PC-9 (cell line): ENCODE measurements around the gene ABCF3. TPM values are rescaled to one million over a fixed set of nuclear protein-coding genes. Genes with fewer than 3 reads are reported as not detected.

Experiments
- BruUV-seq: library from RNA; stranded (reverse); fragments of 400-500 nt; replicated peaks from 2 replicates; lab custom pipeline; 2021; lab: Mats Ljungman, UMichigan
- CTCF ChIA-PET: fragments of 300-600 bp; sonication (Branson Sonifier 250); formaldehyde crosslinking; loops from one replicate; lab custom pipeline; 2022; ENCODE audit warnings: antibody characterized with exemption; lab: Charles Lee
- POLR2A ChIA-PET: fragments of 300-600 bp; sonication (Branson Sonifier 250); formaldehyde crosslinking; loops from one replicate; lab custom pipeline; 2022; ENCODE audit warnings: antibody characterized with exemption; ENCODE audit not compliant: unreplicated experiment; lab: Charles Lee
- DNase-seq, 2 experiments: peaks; one replicate each; pipeline versions ENCODE4 v3.0.0 to v3.0.0-alpha.2; 2015 to 2022; ENCODE audit warnings: mixed read lengths in 1 of 2
- H2AFZ ChIP-seq: fragments of 200-600 bp; sonication (generic); 2 replicates; pipeline ENCODE4 v1.8.1; 2017; ENCODE audit warnings: antibody characterized with exemption
- H3F3A ChIP-seq: fragments of 200-600 bp; sonication (generic); 2 replicates; pipeline ENCODE4 v1.8.1; 2017; ENCODE audit warnings: antibody characterized with exemption, mild to moderate bottlenecking, low read depth; ENCODE audit not compliant: insufficient read depth
- H3K27ac ChIP-seq: fragments of 200-600 bp; sonication (generic); 2 replicates; pipeline ENCODE4 v1.6.1; 2016; ENCODE audit warnings: mixed run types
- H3K27me3 ChIP-seq: fragments of 200-600 bp; sonication (generic); 2 replicates; pipeline ENCODE4 v1.6.1; 2016; ENCODE audit warnings: low read depth, mixed run types; ENCODE audit not compliant: insufficient read depth
- H3K36me3 ChIP-seq: fragments of 200-600 bp; sonication (generic); 2 replicates; pipeline ENCODE4 v1.6.1; 2016; ENCODE audit warnings: low read depth, mixed run types
- H3K4me1 ChIP-seq: fragments of 200-600 bp; sonication (generic); replicated peaks from 2 replicates; pipeline ENCODE4 v1.6.1; 2016; ENCODE audit warnings: mixed run types; ENCODE audit not compliant: insufficient read depth
- H3K4me2 ChIP-seq: fragments of 200-600 bp; sonication (generic); 2 replicates; pipeline ENCODE4 v1.6.1; 2017; ENCODE audit warnings: mixed run types
- H3K4me3 ChIP-seq: fragments of 200-600 bp; sonication (generic); 2 replicates; pipeline ENCODE4 v1.6.1; 2016; ENCODE audit warnings: mixed run types
- H3K79me2 ChIP-seq: fragments of 200-600 bp; sonication (generic); 2 replicates; pipeline ENCODE4 v1.6.1; 2017; ENCODE audit warnings: low read depth, mixed run types
- H3K9me2 ChIP-seq: fragments of 200-600 bp; sonication (generic); 2 replicates; pipeline ENCODE4 v1.8.1; 2017; ENCODE audit warnings: mild to moderate bottlenecking; ENCODE audit not compliant: insufficient read depth
- H3K9me3 ChIP-seq: fragments of 200-600 bp; sonication (generic); 2 replicates; pipeline ENCODE4 v1.8.1; 2016; ENCODE audit warnings: low read depth; ENCODE audit not compliant: insufficient read depth
- H4K20me1 ChIP-seq: fragments of 200-600 bp; sonication (generic); 2 replicates; pipeline ENCODE4 v1.8.1; 2017; ENCODE audit not compliant: insufficient read depth
- CTCF ChIP-seq: fragments of 200-600 bp; sonication (generic); conservative IDR thresholded peaks from 2 replicates; pipeline ENCODE4 v1.6.1; 2017; ENCODE audit warnings: mixed run types, antibody characterized with exemption, mild to moderate bottlenecking, moderate library complexity
- EZH2 ChIP-seq: fragments of 200-600 bp; sonication (generic); IDR thresholded peaks from 2 replicates; pipeline ENCODE4 v1.8.0; 2017; ENCODE audit warnings: antibody characterized with exemption, low read depth
- intact Hi-C: fragments of 100-400 bp; cut with micrococcal nuclease; formaldehyde crosslinking; loops from one replicate; pipeline ENCODE4 v1.10.0; 2022; ENCODE audit not compliant: unreplicated experiment
- total RNA-seq: library from RNA; stranded (reverse); gene quantifications from 2 replicates; pipeline ENCODE4 v1.2.3, GENCODE V29; 2021

ABCF3 gene
- total RNA-seq, 1 experiment from 2014 or later = 98.8 TPM

- ChIA-PET CTCF (no interaction called here), POLR2A (no interaction called here)
- no peak overlapping the region for H2AFZ ChIP-seq
- H3K79me2 ChIP-seq = no peaks in the 10 kb centered on the region
- H3K4me2 ChIP-seq = no peak overlapping the region
- DNase-seq = no peak
- no peaks in the 10 kb centered on the region for H3K4me1 ChIP-seq
- H3K9me3 ChIP-seq = no peaks in the 10 kb centered on the region
- intact Hi-C loops = no loop called here
- BruUV-seq = no TSS peak
- peaks cover 27% of the 10 kb centered on the region for H3K27me3 ChIP-seq
- no peaks in the 10 kb centered on the region for H3F3A ChIP-seq
- H3K36me3 ChIP-seq = no peaks in the 10 kb centered on the region
- no peak for TF ChIP-seq EZH2
- no peak for TF ChIP-seq CTCF
- no peaks in the 10 kb centered on the region for H4K20me1 ChIP-seq
- no peak overlapping the region for H3K4me3 ChIP-seq
- H3K27ac ChIP-seq = no peak overlapping the region
- H3K9me2 ChIP-seq = no peaks in the 10 kb centered on the region
Measured at GRCh38 chr3:184209146-184209923, 23.3 kb downstream of the ABCF3 start.

GRCh38 chr3:184211297-184211696 is 25.3 kb downstream of the ABCF3 start:
- no peak for DNase-seq
- Histone ChIP-seq H3K27ac (no peak overlapping the region), H3K4me1 (no peaks in the 10 kb centered on the region), H4K20me1 (no peaks in the 10 kb centered on the region), H3K9me2 (no peaks in the 10 kb centered on the region), H3K79me2 (no peaks in the 10 kb centered on the region), H3F3A (no peaks in the 10 kb centered on the region), H3K4me2 (no peak overlapping the region), H3K36me3 (no peaks in the 10 kb centered on the region), H3K27me3 (peaks cover 18% of the 10 kb centered on the region), H3K9me3 (no peaks in the 10 kb centered on the region), H3K4me3 (no peak overlapping the region), H2AFZ (no peak overlapping the region)
- no peak for TF ChIP-seq EZH2
- ChIA-PET POLR2A (interaction anchor here (0.6 kb wide), 1 partner anchor 27 kb away, joined by 3 read pairs; no protein-coding TSS in a partner anchor), CTCF (no interaction called here)
- intact Hi-C loops = no loop called here
- no TSS peak for BruUV-seq

GRCh38 chr3:184211718-184212117 is 25.7 kb downstream of the ABCF3 start:
- no peak overlapping the region for H3K27ac ChIP-seq
- DNase-seq = no peak
- CTCF ChIA-PET = no interaction called here
- H3K79me2 ChIP-seq = no peaks in the 10 kb centered on the region
- no peaks in the 10 kb centered on the region for H3K9me2 ChIP-seq
- POLR2A ChIA-PET = no interaction called here
- no TSS peak for BruUV-seq
- H3K9me3 ChIP-seq = no peaks in the 10 kb centered on the region
- no peak overlapping the region for H3K4me3 ChIP-seq
- H3F3A ChIP-seq = no peaks in the 10 kb centered on the region
- H4K20me1 ChIP-seq = no peaks in the 10 kb centered on the region
- TF ChIP-seq CTCF = no peak
- TF ChIP-seq EZH2 = no peak
- intact Hi-C loops = no loop called here
- no peaks in the 10 kb centered on the region for H3K4me1 ChIP-seq
- H3K4me2 ChIP-seq = no peak overlapping the region
- H3K36me3 ChIP-seq = no peaks in the 10 kb centered on the region
- H3K27me3 ChIP-seq = peaks cover 14% of the 10 kb centered on the region
- H2AFZ ChIP-seq = no peak overlapping the region
